NCI-H128 (cell line): ENCODE data around the gene DYNLRB1.
"Not testable (repeated sequence)": the region's sequence is repeated elsewhere in the genome, so short reads cannot be mapped to it uniquely, and the experiment has no call there.

ENCODE experiments used
- DNase-seq: peaks from one replicate; lab custom pipeline; 2025; ENCODE audit not compliant: unreplicated experiment; lab: John Stamatoyannopoulos, UW

Gene DYNLRB1

GRCh38 chr20:34511891-34512265 is 4.3 kb upstream of the DYNLRB1 start:
- DNase-seq, result no peak

GRCh38 chr20:34512266-34512954 is 3.8 kb upstream of the DYNLRB1 start:
- DNase-seq, result no peak

GRCh38 chr20:34512955-34513419 is 3.2 kb upstream of the DYNLRB1 start:
- no peak for DNase-seq

- not testable (repeated sequence) for DNase-seq
These were observed 2.2 kb upstream of the DYNLRB1 start for GRCh38 chr20:34514034-34514433.

- DNase-seq, result no peak
These were observed 1.2 kb upstream of the DYNLRB1 start for GRCh38 chr20:34514897-34515483.

GRCh38 chr20:34515484-34516246 is 557 bp upstream of the DYNLRB1 start:
- DNase-seq, result peak; percentile 65

- no peak for DNase-seq
These were observed 888 bp downstream of the DYNLRB1 start for GRCh38 chr20:34517114-34517505.

GRCh38 chr20:34518863-34519262 is 2.6 kb downstream of the DYNLRB1 start:
- DNase-seq, result not testable (repeated sequence)

GRCh38 chr20:34519841-34520240 is 3.6 kb downstream of the DYNLRB1 start:
- DNase-seq, result not testable (repeated sequence)

- peak; percentile 13 for DNase-seq
These were observed 7.0 kb downstream of the DYNLRB1 start for GRCh38 chr20:34522969-34523871.

- DNase-seq, result no peak
These were observed 8.2 kb downstream of the DYNLRB1 start for GRCh38 chr20:34524426-34524825.

- DNase-seq, result no peak
These were observed 9.1 kb downstream of the DYNLRB1 start for GRCh38 chr20:34525342-34525708.

GRCh38 chr20:34525709-34526416 is 9.6 kb downstream of the DYNLRB1 start:
- DNase-seq, result no peak

- DNase-seq, result no peak
These were observed 10.2 kb downstream of the DYNLRB1 start for GRCh38 chr20:34526466-34526865.

- no peak for DNase-seq
These were observed 10.8 kb downstream of the DYNLRB1 start for GRCh38 chr20:34527016-34527415.

GRCh38 chr20:34528921-34529297 is 12.7 kb downstream of the DYNLRB1 start:
- no peak for DNase-seq

- no peak for DNase-seq
These were observed 13.5 kb downstream of the DYNLRB1 start for GRCh38 chr20:34529742-34530141.

GRCh38 chr20:34530342-34530741 is 14.1 kb downstream of the DYNLRB1 start:
- DNase-seq, result no peak

- DNase-seq, result no peak
These were observed 15.5 kb downstream of the DYNLRB1 start for GRCh38 chr20:34531608-34532265.

GRCh38 chr20:34532320-34532719 is 16.1 kb downstream of the DYNLRB1 start:
- DNase-seq, result no peak
